GM13977 (cell line): Measurements from ENCODE around the gene ZFP36.
A peak's percentile ranks its signal among the peaks of the same experiment; 100 is the strongest.

Experiments
- DNase-seq: peaks from one replicate; pipeline ENCODE4 v3.0.0; 2012; ENCODE audit warnings: low spot score
- in situ Hi-C: fragments of 300-500 bp; cut with MboI; formaldehyde crosslinking; loops from one replicate; pipeline ENCODE4 v1.12.0; 2022; ENCODE audit warnings: low sequenced_read_pairs, low pct_unique_long_range_greater_than_20kb, mixed read lengths, inconsistent platforms; ENCODE audit not compliant: unreplicated experiment
- TF ChIP-seq, protein P1 (sequence below): IDR thresholded peaks from 2 replicates; pipeline ENCODE4 v1.5.1; 2012; ENCODE audit warnings: mild to moderate bottlenecking, control low read depth; ENCODE audit not compliant: insufficient read depth; ENCODE audit errors: extremely low read depth, missing control alignments

ZFP36 gene

DNA sequence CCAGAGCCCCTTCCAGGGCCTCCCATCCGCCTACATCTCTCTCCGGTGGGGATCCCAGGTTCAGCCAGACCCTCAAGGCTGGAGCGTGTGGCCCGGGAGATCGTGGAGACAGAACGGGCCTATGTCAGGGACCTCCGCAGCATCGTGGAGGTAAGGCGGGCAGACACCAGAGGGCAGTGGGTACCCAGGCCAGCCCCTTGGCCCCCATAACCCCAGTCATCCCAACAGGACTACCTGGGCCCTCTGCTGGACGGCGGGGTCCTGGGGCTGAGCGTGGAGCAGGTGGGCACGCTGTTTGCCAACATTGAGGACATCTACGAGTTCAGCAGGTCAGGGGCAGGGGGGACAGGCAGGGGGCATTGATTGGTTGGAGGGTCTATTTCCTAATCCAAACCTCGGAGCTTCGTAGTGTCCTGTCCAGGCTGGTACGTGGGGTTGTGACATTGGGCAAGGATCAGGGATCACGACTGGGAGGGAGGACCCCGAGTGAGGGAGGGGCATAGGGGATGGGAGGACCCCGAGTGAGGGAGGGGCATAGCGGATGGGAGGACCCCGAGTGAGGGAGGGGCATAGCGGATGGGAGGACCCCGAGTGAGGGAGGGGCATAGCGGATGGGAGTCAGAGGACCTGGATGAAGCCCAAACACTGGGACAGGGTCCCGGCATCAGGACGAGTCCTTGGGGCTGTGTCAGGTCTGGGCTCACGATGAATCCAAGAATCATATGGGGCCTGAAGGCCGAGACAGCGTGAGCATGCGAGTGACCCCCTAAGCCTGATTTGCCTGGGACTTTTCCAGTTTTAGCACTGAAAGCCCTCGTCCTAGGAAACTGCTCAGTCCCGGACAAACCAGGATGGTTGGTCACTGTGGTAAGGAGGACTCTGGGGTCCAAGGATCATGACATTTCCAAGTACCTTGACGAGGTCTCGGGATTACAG lies 8.7 kb downstream of the ZFP36 start:
- no peak for DNase-seq
- in situ Hi-C loops = no loop called here
- TF ChIP-seq, protein P1, sequence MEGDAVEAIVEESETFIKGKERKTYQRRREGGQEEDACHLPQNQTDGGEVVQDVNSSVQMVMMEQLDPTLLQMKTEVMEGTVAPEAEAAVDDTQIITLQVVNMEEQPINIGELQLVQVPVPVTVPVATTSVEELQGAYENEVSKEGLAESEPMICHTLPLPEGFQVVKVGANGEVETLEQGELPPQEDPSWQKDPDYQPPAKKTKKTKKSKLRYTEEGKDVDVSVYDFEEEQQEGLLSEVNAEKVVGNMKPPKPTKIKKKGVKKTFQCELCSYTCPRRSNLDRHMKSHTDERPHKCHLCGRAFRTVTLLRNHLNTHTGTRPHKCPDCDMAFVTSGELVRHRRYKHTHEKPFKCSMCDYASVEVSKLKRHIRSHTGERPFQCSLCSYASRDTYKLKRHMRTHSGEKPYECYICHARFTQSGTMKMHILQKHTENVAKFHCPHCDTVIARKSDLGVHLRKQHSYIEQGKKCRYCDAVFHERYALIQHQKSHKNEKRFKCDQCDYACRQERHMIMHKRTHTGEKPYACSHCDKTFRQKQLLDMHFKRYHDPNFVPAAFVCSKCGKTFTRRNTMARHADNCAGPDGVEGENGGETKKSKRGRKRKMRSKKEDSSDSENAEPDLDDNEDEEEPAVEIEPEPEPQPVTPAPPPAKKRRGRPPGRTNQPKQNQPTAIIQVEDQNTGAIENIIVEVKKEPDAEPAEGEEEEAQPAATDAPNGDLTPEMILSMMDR = no peak

- TF ChIP-seq, protein P1 = no peak
Observed at GRCh38 chr19:39416152-39417120, 9.8 kb downstream of the ZFP36 start.

GRCh38 chr19:39417463-39418181 lies 11.0 kb downstream of the ZFP36 start:
- in situ Hi-C loops = no loop called here
- DNase-seq = no peak
- TF ChIP-seq, protein P1 = no peak

More at GRCh38 chr19:39416152-39417120, 9.8 kb downstream of the ZFP36 start:
- DNase-seq = peak; percentile 19
- in situ Hi-C loops = no loop called here

DNA sequence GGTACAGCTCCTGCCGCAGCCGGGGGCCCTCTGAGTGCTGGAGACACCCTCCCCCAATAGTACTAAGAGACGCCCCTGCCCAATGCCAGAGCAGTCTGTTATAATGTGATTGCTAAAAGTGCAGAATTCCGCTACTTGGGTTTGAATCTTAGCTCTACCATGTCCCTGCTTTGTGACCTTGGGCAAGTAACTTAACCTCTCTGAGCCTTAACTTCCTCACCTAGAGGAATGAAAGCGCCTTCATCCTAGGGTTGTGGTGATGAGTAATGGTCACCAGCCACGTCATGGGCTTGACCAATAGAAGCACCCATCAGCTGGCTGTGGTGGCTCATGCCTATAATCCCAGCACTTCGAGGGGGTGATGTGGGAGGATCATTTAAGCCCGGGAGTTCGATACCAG lies 12.4 kb downstream of the ZFP36 start:
- in situ Hi-C loops = no loop called here
- DNase-seq = no peak
- TF ChIP-seq, protein P1 = no peak

DNA sequence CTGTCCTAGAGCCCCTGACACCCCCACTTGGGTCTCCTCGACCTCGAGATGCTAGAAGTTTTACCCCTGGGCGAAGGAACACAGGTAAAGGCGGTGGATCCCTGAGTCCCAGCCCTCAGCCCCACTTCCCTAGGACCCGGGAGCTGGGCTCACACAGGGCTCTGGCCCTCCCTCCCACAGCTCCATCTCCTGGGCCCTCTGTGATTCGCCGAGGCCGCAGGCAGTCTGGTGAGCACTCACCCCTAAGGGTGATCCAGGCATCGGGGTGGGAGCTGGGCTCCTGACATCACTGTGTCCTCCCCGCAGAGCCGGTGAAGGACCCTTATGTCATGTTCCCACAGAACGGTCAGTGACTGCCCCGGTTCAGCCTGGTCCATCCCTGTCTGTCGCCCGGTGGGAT lies 14.1 kb downstream of the ZFP36 start:
- TF ChIP-seq, protein P1 = no peak
- in situ Hi-C loops = no loop called here
- no peak for DNase-seq

DNA sequence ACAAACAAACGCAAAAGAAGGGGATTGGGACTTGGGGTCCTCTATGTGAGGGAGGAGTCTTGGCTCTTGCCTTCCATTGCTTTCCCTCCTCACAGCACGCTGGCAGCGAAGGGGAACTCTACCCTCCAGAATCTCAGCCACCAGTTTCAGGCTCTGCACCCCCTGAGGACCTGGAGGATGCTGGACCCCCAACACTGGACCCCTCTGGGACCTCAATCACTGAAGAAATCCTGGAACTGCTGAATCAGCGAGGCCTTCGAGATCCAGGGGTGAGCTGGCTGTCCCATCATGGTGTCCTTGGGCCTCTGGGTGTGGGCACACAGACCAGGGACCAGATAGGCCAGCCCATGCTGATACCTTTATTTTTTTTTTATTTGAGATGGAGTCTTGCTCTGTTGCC lies 15.4 kb downstream of the ZFP36 start:
- DNase-seq = no peak
- TF ChIP-seq, protein P1 = no peak
- in situ Hi-C loops = no loop called here
